OCI-LY1 (cell line): Measurements from ENCODE around the gene NUBPL.

Experiments
- H2AFZ ChIP-seq: fragments of 200-600 bp; sonication (generic), shearing (Covaris generic); 2 replicates; pipeline ENCODE4 v1.6.0; 2014; ENCODE audit warnings: antibody characterized with exemption, mild to moderate bottlenecking, low read length
- H3F3A ChIP-seq: fragments of 200-600 bp; sonication (generic), shearing (Covaris generic); 2 replicates; pipeline ENCODE4 v1.6.0; 2014; ENCODE audit warnings: mild to moderate bottlenecking, antibody characterized with exemption, low read length, moderate library complexity; ENCODE audit not compliant: insufficient read depth
- H3K27ac ChIP-seq: fragments of 200-600 bp; sonication (generic); 2 replicates; pipeline ENCODE4 v1.5.1; 2014; ENCODE audit warnings: low read length, mixed run types, mild to moderate bottlenecking, low read depth; ENCODE audit not compliant: poor library complexity, severe bottlenecking
- H3K27me3 ChIP-seq: fragments of 200-600 bp; sonication (generic); 2 replicates; pipeline ENCODE4 v1.6.0; 2014; ENCODE audit warnings: antibody characterized with exemption, mild to moderate bottlenecking, low read length, moderate library complexity; ENCODE audit not compliant: insufficient read depth
- H3K36me3 ChIP-seq: fragments of 200-600 bp; sonication (generic); 2 replicates; pipeline ENCODE4 v1.6.1; 2014; ENCODE audit warnings: mild to moderate bottlenecking, antibody characterized with exemption, low read length, moderate library complexity, mixed read lengths; ENCODE audit not compliant: insufficient read depth
- H3K4me1 ChIP-seq: fragments of 200-600 bp; sonication (generic); 2 replicates; pipeline ENCODE4 v1.5.1; 2014; ENCODE audit warnings: mild to moderate bottlenecking, low read length, moderate library complexity; ENCODE audit not compliant: insufficient read depth, severe bottlenecking
- H3K4me2 ChIP-seq: fragments of 200-600 bp; sonication (generic), shearing (Covaris generic); 2 replicates; pipeline ENCODE4 v1.6.1; 2014; ENCODE audit warnings: low read length
- H3K4me3 ChIP-seq: fragments of 200-600 bp; sonication (generic); 2 replicates; pipeline ENCODE4 v1.5.1; 2014; ENCODE audit warnings: low read length, low read depth, mild to moderate bottlenecking, mixed read lengths; ENCODE audit not compliant: poor library complexity, severe bottlenecking
- H3K79me2 ChIP-seq: fragments of 200-600 bp; shearing (Covaris generic); 2 replicates; pipeline ENCODE4 v1.6.1; 2016; ENCODE audit warnings: mixed run types, low read length, mixed read lengths; ENCODE audit not compliant: insufficient read depth
- H3K9ac ChIP-seq: fragments of 200-600 bp; sonication (generic), shearing (Covaris generic); 2 replicates; pipeline ENCODE4 v1.6.1; 2014; ENCODE audit warnings: mild to moderate bottlenecking, low read length, mixed read lengths
- H3K9me2 ChIP-seq: fragments of 200-600 bp; sonication (generic), shearing (Covaris generic); 2 replicates; pipeline ENCODE4 v1.6.1; 2014; ENCODE audit warnings: low read depth, mild to moderate bottlenecking, low read length, mixed read lengths
- H3K9me3 ChIP-seq: fragments of 200-600 bp; shearing (Covaris generic); 2 replicates; pipeline ENCODE4 v1.6.1; 2014; ENCODE audit warnings: low read length, mixed read lengths
- H4K20me1 ChIP-seq: fragments of 200-600 bp; sonication (generic), shearing (Covaris generic); 2 replicates; pipeline ENCODE4 v1.6.0; 2016; ENCODE audit warnings: mild to moderate bottlenecking, low read length; ENCODE audit not compliant: insufficient read depth
- CTCF ChIP-seq: fragments of 200-600 bp; sonication (generic), shearing (Covaris generic); IDR thresholded peaks from 2 replicates; pipeline ENCODE4 v1.5.1; 2017; ENCODE audit warnings: mild to moderate bottlenecking, antibody characterized with exemption, low read length, moderate library complexity, mixed read lengths
- EZH2 ChIP-seq: fragments of 200-600 bp; sonication (generic), shearing (Covaris generic); IDR thresholded peaks from 2 replicates; pipeline ENCODE4 v1.8.0; 2017; ENCODE audit warnings: borderline replicate concordance, mixed run types, mild to moderate bottlenecking, antibody characterized with exemption, low read length, moderate library complexity, mixed read lengths

NUBPL gene

GRCh38 chr14:31881531-31882310 is 320.5 kb downstream of the NUBPL start:
- H3K9me2 ChIP-seq: no peaks in the 10 kb centered on the region
- H3K4me1 ChIP-seq: no peaks in the 10 kb centered on the region
- H3K27ac ChIP-seq: no peak overlapping the region
- H3K4me3 ChIP-seq: no peak overlapping the region
- H3K36me3 ChIP-seq: no peaks in the 10 kb centered on the region
- H2AFZ ChIP-seq: no peak overlapping the region
- H3K4me2 ChIP-seq: no peak overlapping the region
- H3K79me2 ChIP-seq: no peaks in the 10 kb centered on the region
- no peak for TF ChIP-seq CTCF
- TF ChIP-seq EZH2: no peak
- no peaks in the 10 kb centered on the region for H3K9me3 ChIP-seq
- no peaks in the 10 kb centered on the region for H3K27me3 ChIP-seq
- no peaks in the 10 kb centered on the region for H3F3A ChIP-seq
- no peak overlapping the region for H3K9ac ChIP-seq
- no peaks in the 10 kb centered on the region for H4K20me1 ChIP-seq

GRCh38 chr14:31884238-31884637 is 323.0 kb downstream of the NUBPL start:
- Histone ChIP-seq H3K9ac (no peak overlapping the region), H2AFZ (no peak overlapping the region), H3K4me2 (no peak overlapping the region), H4K20me1 (no peaks in the 10 kb centered on the region), H3K4me1 (no peaks in the 10 kb centered on the region), H3K9me3 (no peaks in the 10 kb centered on the region), H3K4me3 (no peak overlapping the region), H3K79me2 (no peaks in the 10 kb centered on the region), H3K27me3 (no peaks in the 10 kb centered on the region), H3K9me2 (no peaks in the 10 kb centered on the region), H3F3A (no peaks in the 10 kb centered on the region), H3K36me3 (no peaks in the 10 kb centered on the region), H3K27ac (no peak overlapping the region)
- TF ChIP-seq CTCF (no peak), EZH2 (no peak)

GRCh38 chr14:31884776-31885379 is 323.7 kb downstream of the NUBPL start:
- H3F3A ChIP-seq: no peaks in the 10 kb centered on the region
- no peaks in the 10 kb centered on the region for H3K4me1 ChIP-seq
- no peak overlapping the region for H3K4me3 ChIP-seq
- no peaks in the 10 kb centered on the region for H3K36me3 ChIP-seq
- H3K9me2 ChIP-seq: no peaks in the 10 kb centered on the region
- H4K20me1 ChIP-seq: no peaks in the 10 kb centered on the region
- H2AFZ ChIP-seq: no peak overlapping the region
- no peak overlapping the region for H3K9ac ChIP-seq
- TF ChIP-seq EZH2 (no peak), CTCF (no peak)
- H3K27me3 ChIP-seq: no peaks in the 10 kb centered on the region
- no peak overlapping the region for H3K27ac ChIP-seq
- no peaks in the 10 kb centered on the region for H3K79me2 ChIP-seq
- H3K9me3 ChIP-seq: no peaks in the 10 kb centered on the region
- no peak overlapping the region for H3K4me2 ChIP-seq
